Neutrophil (primary cell): ENCODE data around the gene GPA33.

Experiments
- H3K27ac ChIP-seq: fragments of 200-600 bp; sonication (generic); 2 replicates; pipeline ENCODE4 v1.5.1; 2016; ENCODE audit warnings: mild to moderate bottlenecking, moderate library complexity
- H3K27me3 ChIP-seq: fragments of 200-600 bp; sonication (generic); 2 replicates; pipeline ENCODE4 v1.6.0; 2016; ENCODE audit warnings: mild to moderate bottlenecking
- H3K36me3 ChIP-seq: fragments of 200-600 bp; sonication (generic); 2 replicates; pipeline ENCODE4 v1.5.1; 2017
- H3K4me1 ChIP-seq, 2 experiments: fragments of 200-600 bp in 1 of 2; sonication (generic) in 1 of 2; 1 replicate in 1 of 2; 2 replicates in 1 of 2; pipeline versions ENCODE4 v1.5.1 to v1.6.1; 2013 to 2016; ENCODE audit warnings: low read depth in 1 of 2, low read length in 1 of 2, mild to moderate bottlenecking in 1 of 2, moderate library complexity in 1 of 2; ENCODE audit not compliant: control insufficient read depth in 1 of 2, insufficient read depth in 1 of 2
- H3K4me3 ChIP-seq, 2 experiments: fragments of 200-600 bp in 1 of 2; sonication (generic) in 1 of 2; 1 replicate in 1 of 2; 2 replicates in 1 of 2; pipeline ENCODE4 v1.5.1; 2013 to 2016; ENCODE audit warnings: low read depth in 1 of 2, low read length in 1 of 2, mild to moderate bottlenecking in 1 of 2, moderate library complexity in 1 of 2
- H3K9me3 ChIP-seq: fragments of 200-600 bp; sonication (generic); 2 replicates; pipeline ENCODE4 v1.5.1; 2016
- CTCF ChIP-seq: fragments of 200-600 bp; sonication (generic); IDR thresholded peaks from 2 replicates; pipeline ENCODE4 v1.5.1; 2016; ENCODE audit warnings: antibody characterized with exemption

The GPA33 gene

GRCh38 chr1:167013108-167013929 lies 76.9 kb downstream of the GPA33 start:
- Histone ChIP-seq H3K9me3 (no peaks in the 10 kb centered on the region), H3K36me3 (no peaks in the 10 kb centered on the region), H3K27ac (no peak overlapping the region), H3K4me1 (no peaks in the 10 kb centered on the region), H3K27me3 (no peaks in the 10 kb centered on the region), H3K4me3 (no peak overlapping the region)
- no peak for TF ChIP-seq CTCF

GRCh38 chr1:167012570-167012969 lies 77.6 kb downstream of the GPA33 start:
- no peak overlapping the region for H3K27ac ChIP-seq
- no peak overlapping the region for H3K4me3 ChIP-seq
- H3K4me1 ChIP-seq = no peaks in the 10 kb centered on the region
- H3K36me3 ChIP-seq = no peaks in the 10 kb centered on the region
- TF ChIP-seq CTCF = no peak
- no peaks in the 10 kb centered on the region for H3K27me3 ChIP-seq
- H3K9me3 ChIP-seq = no peaks in the 10 kb centered on the region

GRCh38 chr1:167011560-167012191 lies 78.5 kb downstream of the GPA33 start:
- no peak overlapping the region for H3K4me3 ChIP-seq
- no peaks in the 10 kb centered on the region for H3K36me3 ChIP-seq
- no peaks in the 10 kb centered on the region for H3K27me3 ChIP-seq
- H3K27ac ChIP-seq = no peak overlapping the region
- no peaks in the 10 kb centered on the region for H3K9me3 ChIP-seq
- H3K4me1 ChIP-seq = no peaks in the 10 kb centered on the region
- TF ChIP-seq CTCF = no peak

GRCh38 chr1:167003711-167004110 lies 86.5 kb downstream of the GPA33 start:
- no peak overlapping the region for H3K27ac ChIP-seq
- H3K9me3 ChIP-seq = no peaks in the 10 kb centered on the region
- H3K4me1 ChIP-seq = no peaks in the 10 kb centered on the region
- no peaks in the 10 kb centered on the region for H3K27me3 ChIP-seq
- TF ChIP-seq CTCF = no peak
- H3K36me3 ChIP-seq = no peaks in the 10 kb centered on the region
- no peak overlapping the region for H3K4me3 ChIP-seq
